ENCODE measurements around the gene EXOC4. TPM values are rescaled to one million over a fixed set of nuclear protein-coding genes. Genes with fewer than 3 reads are reported as not detected.

EXOC4 gene
- total and polyA plus RNA-seq, 2 of the 8 experiments (the other 6 are each of a cell fraction or from before 2014, with no cell fraction given), result 27.0 to 67.3 TPM

DNA sequence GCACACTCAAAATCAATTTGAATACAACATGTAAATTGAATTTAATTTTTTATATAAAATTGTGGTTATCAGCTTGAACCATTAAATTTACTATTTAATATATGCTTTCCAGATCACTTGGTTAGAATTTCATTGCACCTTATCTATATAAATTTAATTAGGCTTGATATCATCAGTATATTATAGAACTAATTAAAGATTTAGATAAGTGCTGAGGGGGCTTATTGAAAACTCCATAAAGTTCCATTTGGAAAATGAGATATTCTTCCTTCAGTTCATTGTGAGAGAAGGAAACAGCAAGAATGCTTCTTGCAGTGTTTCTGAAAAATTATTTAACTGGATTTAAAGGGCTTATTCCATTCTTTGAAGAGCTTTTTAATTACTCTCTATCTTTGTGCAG, 788.6 kb downstream of the EXOC4 start (continued):
- TF ChIP-seq, protein P1, sequence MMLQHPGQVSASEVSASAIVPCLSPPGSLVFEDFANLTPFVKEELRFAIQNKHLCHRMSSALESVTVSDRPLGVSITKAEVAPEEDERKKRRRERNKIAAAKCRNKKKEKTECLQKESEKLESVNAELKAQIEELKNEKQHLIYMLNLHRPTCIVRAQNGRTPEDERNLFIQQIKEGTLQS (IDR thresholded peaks at IDR 0.05; ENCODE audit: insufficient read depth, low read depth, low read length), result no peak
- TF ChIP-seq TBP (IDR thresholded peaks at IDR 0.05; ENCODE audit: low read depth, low read length), result no peak
- TF ChIP-seq KDM1A (IDR thresholded peaks at IDR 0.05; ENCODE audit: borderline replicate concordance, low read length), result no peak
- TF ChIP-seq FOSL1 (IDR thresholded peaks at IDR 0.05; ENCODE audit: insufficient read depth, low read depth, low read length), result no peak
- TF ChIP-seq HDAC2 (IDR thresholded peaks at IDR 0.05; ENCODE audit: borderline replicate concordance in 1 of 2, low read depth in 2 of 2, low read length in 2 of 2), result no peak
- no peak for TF ChIP-seq CHD1 (IDR thresholded peaks at IDR 0.05; ENCODE audit: low read depth, low read length)
